ENCODE results near the gene PPM1H.

DNA sequence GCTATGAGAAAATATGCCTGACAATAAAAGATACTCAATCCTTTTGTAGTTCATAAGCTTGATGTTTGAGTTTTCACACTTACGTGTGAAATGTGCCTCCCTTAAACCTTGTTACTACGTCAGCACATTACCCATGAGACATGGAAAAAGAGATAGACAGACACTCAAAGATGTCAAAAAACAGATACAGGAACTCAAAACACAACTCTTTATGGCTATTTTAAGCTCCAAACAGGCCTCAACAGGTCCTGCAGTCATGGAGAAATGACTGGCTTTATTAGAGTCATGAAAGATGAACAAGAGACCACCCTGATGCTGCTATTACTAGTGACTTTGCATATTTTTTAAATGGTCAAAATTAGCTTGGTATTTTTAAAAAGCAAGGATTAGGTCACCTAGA, 283.8 kb downstream of the PPM1H start:
- TF ChIP-seq POLR2A (IDR thresholded peaks at IDR 0.05; ENCODE audit: low read length) (no peak), GATA1 (IDR thresholded peaks at IDR 0.05; ENCODE audit: low read depth, low read length) (no peak)
